GM21423 (cell line): ENCODE data around the gene GPC5.
A peak's percentile ranks its signal among the peaks of the same experiment; 100 is the strongest.
"Not testable (repeated sequence)": the region's sequence is repeated elsewhere in the genome, so short reads cannot be mapped to it uniquely, and the experiment has no call there.

Experiments
- ATAC-seq: cut with Tn5 transposase; IDR thresholded peaks from one replicate; pipeline ENCODE4 v1.9.1; 2021; ENCODE audit warnings: mild to moderate bottlenecking, moderate library complexity; ENCODE audit not compliant: unreplicated experiment

Gene GPC5

GRCh38 chr13:91762957-91763356 is 364.5 kb downstream of the GPC5 start:
- no peak for ATAC-seq

- ATAC-seq: no peak
These were observed 366.1 kb downstream of the GPC5 start for GRCh38 chr13:91764527-91764926.

GRCh38 chr13:91767651-91768050 is 369.2 kb downstream of the GPC5 start:
- no peak for ATAC-seq

- no peak for ATAC-seq
These were observed 370.3 kb downstream of the GPC5 start for GRCh38 chr13:91768746-91769145.

- ATAC-seq: no peak
These were observed 372.8 kb downstream of the GPC5 start for GRCh38 chr13:91771229-91771628.

GRCh38 chr13:91773591-91774227 is 375.3 kb downstream of the GPC5 start:
- no peak for ATAC-seq

- ATAC-seq: no peak
These were observed 376.0 kb downstream of the GPC5 start for GRCh38 chr13:91774397-91774796.

- ATAC-seq: no peak
These were observed 378.3 kb downstream of the GPC5 start for GRCh38 chr13:91776611-91777193.

- ATAC-seq: no peak
These were observed 379.7 kb downstream of the GPC5 start for GRCh38 chr13:91778123-91778522.

GRCh38 chr13:91781982-91782691 is 383.7 kb downstream of the GPC5 start:
- not testable (repeated sequence) for ATAC-seq

GRCh38 chr13:91785431-91786119 is 387.2 kb downstream of the GPC5 start:
- peak; percentile 78 for ATAC-seq

- ATAC-seq: no peak
These were observed 393.6 kb downstream of the GPC5 start for GRCh38 chr13:91792054-91792453.

- ATAC-seq: no peak
These were observed 399.1 kb downstream of the GPC5 start for GRCh38 chr13:91797567-91797966.

- not testable (repeated sequence) for ATAC-seq
These were observed 399.9 kb downstream of the GPC5 start for GRCh38 chr13:91798338-91798737.

- ATAC-seq: not testable (repeated sequence)
These were observed 403.4 kb downstream of the GPC5 start for GRCh38 chr13:91801772-91802171.

- ATAC-seq: no peak
These were observed 404.5 kb downstream of the GPC5 start for GRCh38 chr13:91802957-91803356.

GRCh38 chr13:91804724-91805123 is 406.3 kb downstream of the GPC5 start:
- no peak for ATAC-seq

GRCh38 chr13:91805605-91806004 is 407.2 kb downstream of the GPC5 start:
- ATAC-seq: no peak

GRCh38 chr13:91809161-91809560 is 410.7 kb downstream of the GPC5 start:
- no peak for ATAC-seq

- ATAC-seq: no peak
These were observed 414.8 kb downstream of the GPC5 start for GRCh38 chr13:91813253-91813652.

- no peak for ATAC-seq
These were observed 417.9 kb downstream of the GPC5 start for GRCh38 chr13:91816263-91816807.
